Mononuclear cell (primary cell): ENCODE results near the gene RAB11FIP4. TPM values are rescaled to one million over a fixed set of nuclear protein-coding genes. Genes with fewer than 3 reads are reported as not detected.
"Not testable (repeated sequence)": the region's sequence is repeated elsewhere in the genome, so short reads cannot be mapped to it uniquely, and the experiment has no call there.

ENCODE experiments used
- H3K27me3 ChIP-seq: 2 replicates; pipeline ENCODE4 v1.6.0; 2011; ENCODE audit warnings: low read length, control low read depth; ENCODE audit not compliant: insufficient read depth
- H3K4me1 ChIP-seq: 2 replicates; pipeline ENCODE4 v1.5.1; 2011; ENCODE audit warnings: mild to moderate bottlenecking, low read length, control low read depth; ENCODE audit not compliant: insufficient read depth
- H3K4me3 ChIP-seq: 2 replicates; pipeline ENCODE4 v1.5.1; 2011; ENCODE audit warnings: mild to moderate bottlenecking, low read length, moderate library complexity
- H3K9me3 ChIP-seq: 2 replicates; pipeline ENCODE4 v1.5.1; 2011; ENCODE audit warnings: low read depth, mild to moderate bottlenecking, control low read depth, low read length
- total RNA-seq: library from RNA; depleted of rRNA; stranded (reverse); fragments of >200 nt; gene quantifications from one replicate; pipeline ENCODE4 v1.2.3, GENCODE V29; 2012

RAB11FIP4 gene
- total RNA-seq, 1 donor, result 48.0 TPM

DNA sequence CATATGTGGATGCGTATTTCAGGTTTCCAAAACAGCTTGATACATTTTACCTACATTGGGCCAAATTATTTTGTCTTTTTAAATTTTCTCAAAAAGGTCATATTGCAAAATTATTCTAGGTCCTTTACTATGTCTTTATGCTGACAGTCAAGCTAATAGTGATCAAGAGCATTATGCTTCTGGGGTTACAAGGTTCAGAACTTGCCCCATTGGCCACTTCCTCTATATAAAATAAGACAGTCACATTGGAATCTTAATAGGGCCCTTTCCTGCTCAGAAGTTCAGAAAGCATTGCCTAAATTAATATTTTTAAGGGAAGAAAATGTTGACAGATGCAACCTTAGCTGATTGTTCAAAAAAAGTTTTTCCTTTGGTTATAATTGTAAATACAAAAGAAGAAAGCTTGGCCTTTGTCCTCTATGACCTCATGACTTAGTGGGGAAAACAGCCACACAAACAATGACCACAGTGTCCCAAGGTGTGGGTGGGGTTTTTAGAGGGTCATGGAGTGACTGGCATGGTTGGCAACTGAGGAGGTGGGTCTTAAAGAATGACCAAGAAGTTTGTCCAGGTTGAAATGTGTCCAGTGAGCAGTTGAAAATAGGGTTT is 11.8 kb upstream of the RAB11FIP4 start:
- Histone ChIP-seq H3K9me3 (no peaks in the 10 kb centered on the region), H3K4me1 (no peaks in the 10 kb centered on the region), H3K4me3 (no peak overlapping the region), H3K27me3 (no peaks in the 10 kb centered on the region)

DNA sequence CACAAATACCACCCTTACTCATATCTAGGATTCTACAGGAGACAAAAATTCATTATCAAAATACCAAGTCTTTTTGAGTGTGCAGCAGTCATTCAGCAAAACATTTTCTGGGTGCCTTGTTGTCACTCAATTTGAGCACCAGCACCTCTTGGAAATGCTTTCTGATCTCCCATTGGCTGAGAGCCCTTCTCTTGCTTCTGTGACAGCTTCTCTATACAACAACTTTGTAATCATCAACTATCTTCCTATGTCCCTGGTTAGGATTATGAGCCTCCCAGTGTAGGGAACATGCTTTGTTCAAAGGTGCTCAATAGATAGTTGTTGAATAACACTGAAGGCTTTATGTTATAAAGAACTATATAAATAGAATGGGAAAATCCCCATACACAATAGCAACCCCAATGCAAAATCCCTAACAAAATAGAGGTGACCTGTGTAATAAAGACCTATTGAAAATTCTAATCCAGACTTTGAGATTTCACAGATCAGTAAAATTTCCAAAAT is 10.3 kb upstream of the RAB11FIP4 start:
- Histone ChIP-seq H3K9me3 (no peaks in the 10 kb centered on the region), H3K4me3 (no peak overlapping the region), H3K27me3 (no peaks in the 10 kb centered on the region), H3K4me1 (no peaks in the 10 kb centered on the region)

DNA sequence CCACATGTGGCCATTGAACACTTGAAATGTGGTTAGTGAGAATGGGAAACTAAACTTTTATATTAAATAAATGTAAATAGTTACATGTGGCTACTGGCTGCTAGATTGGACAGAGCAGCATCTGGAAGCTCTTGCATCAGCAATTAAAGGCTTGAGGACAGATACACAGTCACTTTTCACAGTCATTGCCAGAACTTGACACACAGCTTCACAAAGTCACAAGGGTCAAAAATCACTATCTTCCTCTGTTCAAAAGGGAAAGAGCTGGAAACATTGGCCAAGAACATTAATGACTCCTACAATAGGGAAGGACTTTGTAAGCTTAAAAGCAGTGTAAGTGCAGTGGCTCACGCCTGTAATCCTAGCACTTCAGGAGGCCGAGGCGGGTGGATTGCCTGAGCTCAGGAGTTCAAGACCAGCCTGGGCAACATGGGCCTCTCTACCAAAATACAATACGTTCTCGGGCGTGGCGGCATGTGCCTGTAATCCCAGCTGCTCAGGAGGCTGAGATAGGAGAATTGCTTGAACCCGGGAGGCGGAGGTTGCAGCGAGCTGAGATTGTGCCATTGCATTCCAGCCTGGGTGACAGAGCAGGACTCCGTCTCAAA is 8.7 kb upstream of the RAB11FIP4 start:
- not testable (repeated sequence) for H3K27me3 ChIP-seq, H3K9me3 ChIP-seq, H3K4me3 ChIP-seq, H3K4me1 ChIP-seq

DNA sequence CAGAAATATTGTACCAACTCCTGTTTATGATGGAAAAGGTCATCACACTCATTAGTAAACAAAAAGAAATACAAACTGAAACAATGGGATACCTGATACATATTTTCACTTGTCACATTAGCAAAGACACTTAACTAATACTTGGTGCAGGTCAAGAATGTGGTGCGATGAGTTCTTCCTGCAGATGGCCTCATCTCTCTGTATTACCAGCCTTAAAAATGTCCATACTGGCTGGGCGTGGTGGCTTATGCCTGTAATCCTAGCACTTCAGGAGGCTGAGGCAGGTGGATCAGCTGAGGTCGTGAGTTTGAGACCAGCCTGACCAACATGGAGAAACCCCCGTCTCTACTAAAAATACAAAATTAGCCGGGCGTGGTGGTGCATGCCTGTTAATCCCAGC is 8.0 kb upstream of the RAB11FIP4 start:
- not testable (repeated sequence) for H3K9me3 ChIP-seq

DNA sequence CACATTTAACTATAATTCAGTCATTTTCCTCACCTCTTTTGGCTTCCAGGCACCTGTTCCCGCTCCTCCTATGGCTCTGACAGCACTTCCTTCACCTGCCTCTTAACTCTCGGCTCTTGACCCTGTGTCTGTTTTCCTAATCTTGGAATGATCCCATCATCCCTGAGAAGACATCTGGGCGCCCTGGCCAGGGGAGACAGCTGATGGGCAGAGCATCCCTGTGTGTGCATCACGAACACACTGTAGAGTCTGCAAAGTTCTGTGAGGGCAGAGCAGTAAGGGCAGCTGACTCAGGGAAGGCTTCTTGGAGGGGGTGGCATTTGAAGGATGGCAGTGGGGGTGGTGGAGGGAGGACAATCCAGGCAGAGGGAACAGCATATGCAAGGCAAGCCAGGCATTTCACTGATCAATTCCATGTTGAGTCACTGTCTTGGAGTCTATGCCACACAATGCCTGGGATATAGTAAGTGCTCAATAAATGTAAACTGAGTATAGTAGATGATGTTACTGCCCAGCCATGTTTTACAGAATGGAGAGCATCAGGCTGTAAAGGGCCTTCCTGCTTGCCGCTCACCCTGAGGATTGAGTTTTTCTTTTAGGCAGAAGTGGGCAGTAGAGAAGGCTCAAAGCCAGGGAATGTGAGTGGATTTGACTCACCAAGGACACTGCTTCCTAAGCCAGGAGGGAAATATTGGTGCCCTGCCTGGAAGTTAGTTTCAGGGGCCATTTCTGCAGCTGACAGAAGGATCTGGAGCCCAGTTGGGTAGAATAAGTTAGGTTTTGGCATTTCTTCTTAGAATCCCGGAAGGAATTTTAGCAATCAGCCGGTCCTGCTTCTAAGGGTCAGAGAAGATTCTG is 5.8 kb upstream of the RAB11FIP4 start:
- Histone ChIP-seq H3K27me3 (peaks cover 14% of the 10 kb centered on the region), H3K4me3 (no peak overlapping the region), H3K4me1 (no peaks in the 10 kb centered on the region), H3K9me3 (no peaks in the 10 kb centered on the region)

More for the DNA sequence above, 8.0 kb upstream of the RAB11FIP4 start:
- H3K4me3 ChIP-seq, H3K4me1 ChIP-seq, H3K27me3 ChIP-seq: not testable (repeated sequence)

DNA sequence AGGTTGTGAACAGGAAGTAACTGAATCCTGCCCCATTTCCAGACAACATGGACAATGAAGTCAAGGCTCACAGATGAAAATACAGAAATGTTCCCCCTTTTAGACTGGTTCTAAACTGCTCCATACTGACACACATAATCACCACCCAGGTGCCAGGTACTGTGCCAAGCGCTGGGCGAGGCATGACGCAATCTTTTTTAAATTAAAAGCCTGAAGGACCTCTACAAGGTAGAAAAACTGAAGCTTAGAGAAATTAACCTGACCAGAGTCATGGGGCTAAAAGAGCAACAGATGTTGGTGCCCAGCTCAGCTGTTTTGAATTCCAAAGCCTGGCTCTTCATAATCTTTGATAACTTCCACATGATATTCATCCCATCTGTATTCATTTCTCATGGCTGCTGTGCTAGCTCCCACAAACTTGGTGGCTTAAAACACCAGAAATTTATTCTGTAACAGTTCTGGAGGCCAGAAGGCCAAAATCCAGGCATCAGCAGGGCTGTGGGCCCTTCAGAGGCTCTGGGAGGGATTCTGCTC is 4.9 kb upstream of the RAB11FIP4 start:
- H3K27me3 ChIP-seq, result peaks cover 19% of the 10 kb centered on the region
- peaks cover 4% of the 10 kb centered on the region for H3K4me1 ChIP-seq
- H3K9me3 ChIP-seq, result no peaks in the 10 kb centered on the region
- H3K4me3 ChIP-seq, result no peak overlapping the region

DNA sequence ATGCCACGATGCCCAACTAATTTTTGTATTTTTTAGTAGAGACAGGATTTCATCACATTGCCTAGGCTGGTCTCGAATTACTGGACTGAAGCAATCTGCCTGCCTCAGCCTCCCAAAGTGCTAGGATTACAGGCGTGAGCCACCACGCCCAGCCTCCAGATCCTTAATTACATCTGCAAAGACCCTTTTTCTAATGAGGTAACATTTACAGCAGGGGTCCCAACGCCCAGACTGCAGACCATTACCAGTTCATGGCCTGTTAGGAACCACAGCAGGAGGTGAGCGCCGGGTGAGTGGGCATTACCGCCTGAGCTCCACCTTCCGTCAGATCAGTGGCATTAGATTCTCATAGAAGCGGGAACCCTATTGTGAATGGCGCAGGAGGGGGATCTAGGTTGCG is 4.0 kb upstream of the RAB11FIP4 start:
- H3K27me3 ChIP-seq, result peaks cover 24% of the 10 kb centered on the region
- no peak overlapping the region for H3K4me3 ChIP-seq
- peaks cover 9% of the 10 kb centered on the region for H3K4me1 ChIP-seq
- H3K9me3 ChIP-seq, result no peaks in the 10 kb centered on the region

DNA sequence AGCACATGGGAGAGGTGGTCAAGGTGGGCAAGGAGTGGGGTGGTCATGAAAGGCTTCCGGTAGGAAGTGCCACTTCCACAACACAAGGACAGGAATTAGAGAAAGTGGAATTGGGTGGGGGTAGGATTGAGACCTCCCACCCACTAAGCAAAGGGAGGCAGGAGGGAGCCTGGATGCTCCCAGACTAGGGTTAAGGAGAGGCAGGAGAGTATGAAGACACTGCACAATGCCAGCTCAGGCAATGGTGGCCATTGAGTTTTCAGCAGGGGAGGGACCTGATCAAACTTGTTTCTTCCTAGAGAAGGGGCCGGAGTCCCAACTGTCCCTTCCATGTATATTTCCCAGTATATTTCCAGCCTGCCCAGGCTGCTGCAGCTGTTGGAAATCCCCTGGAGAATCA is 3.1 kb upstream of the RAB11FIP4 start:
- H3K27me3 ChIP-seq, result peaks cover 33% of the 10 kb centered on the region
- no peaks in the 10 kb centered on the region for H3K9me3 ChIP-seq
- H3K4me1 ChIP-seq, result peaks cover 9% of the 10 kb centered on the region
- no peak overlapping the region for H3K4me3 ChIP-seq

DNA sequence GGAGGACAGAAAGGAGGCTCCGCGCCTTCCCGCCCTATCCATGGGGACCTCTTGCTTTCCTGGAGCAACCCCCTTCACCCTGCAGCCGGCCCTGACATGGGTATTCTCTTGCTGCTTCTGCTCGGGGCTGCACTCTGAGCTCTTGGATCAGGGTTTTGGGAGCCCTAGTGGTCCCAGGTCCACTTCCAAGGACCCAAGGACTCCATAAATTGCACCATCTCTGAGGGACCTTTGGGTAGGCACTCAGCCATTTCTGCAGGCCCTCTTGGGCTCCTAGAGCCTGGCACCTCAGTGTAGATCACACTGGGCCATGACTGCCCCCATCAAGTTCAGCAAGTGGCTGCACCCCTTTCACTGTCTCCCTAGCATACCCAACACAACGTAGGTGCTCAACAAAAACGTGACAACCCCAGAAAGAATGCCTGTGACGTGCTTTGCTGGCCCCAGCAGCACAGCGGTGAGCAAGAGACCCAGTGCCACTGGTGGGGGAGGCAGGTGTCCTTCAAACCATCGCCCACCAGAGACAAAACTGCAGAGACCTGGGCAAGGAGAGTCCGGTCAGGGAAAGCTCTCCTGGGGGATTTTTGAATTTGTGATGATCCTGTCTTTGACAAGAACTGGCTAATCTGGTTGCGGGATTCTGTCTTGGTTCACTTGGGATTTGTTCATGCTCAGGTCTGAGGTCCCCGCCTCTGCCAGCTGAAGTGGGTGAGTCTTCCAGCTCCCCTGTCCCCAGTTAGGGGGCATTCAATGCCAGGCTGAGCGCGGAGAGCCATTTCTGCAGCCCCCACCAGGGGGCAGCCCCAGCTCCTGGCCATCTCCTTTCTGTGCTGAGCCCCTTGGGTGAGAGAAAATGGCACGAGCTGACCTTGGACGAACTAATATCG is 2.5 kb upstream of the RAB11FIP4 start:
- Histone ChIP-seq H3K9me3 (no peaks in the 10 kb centered on the region), H3K4me3 (no peak overlapping the region), H3K27me3 (peaks cover 39% of the 10 kb centered on the region), H3K4me1 (peaks cover 9% of the 10 kb centered on the region)

DNA sequence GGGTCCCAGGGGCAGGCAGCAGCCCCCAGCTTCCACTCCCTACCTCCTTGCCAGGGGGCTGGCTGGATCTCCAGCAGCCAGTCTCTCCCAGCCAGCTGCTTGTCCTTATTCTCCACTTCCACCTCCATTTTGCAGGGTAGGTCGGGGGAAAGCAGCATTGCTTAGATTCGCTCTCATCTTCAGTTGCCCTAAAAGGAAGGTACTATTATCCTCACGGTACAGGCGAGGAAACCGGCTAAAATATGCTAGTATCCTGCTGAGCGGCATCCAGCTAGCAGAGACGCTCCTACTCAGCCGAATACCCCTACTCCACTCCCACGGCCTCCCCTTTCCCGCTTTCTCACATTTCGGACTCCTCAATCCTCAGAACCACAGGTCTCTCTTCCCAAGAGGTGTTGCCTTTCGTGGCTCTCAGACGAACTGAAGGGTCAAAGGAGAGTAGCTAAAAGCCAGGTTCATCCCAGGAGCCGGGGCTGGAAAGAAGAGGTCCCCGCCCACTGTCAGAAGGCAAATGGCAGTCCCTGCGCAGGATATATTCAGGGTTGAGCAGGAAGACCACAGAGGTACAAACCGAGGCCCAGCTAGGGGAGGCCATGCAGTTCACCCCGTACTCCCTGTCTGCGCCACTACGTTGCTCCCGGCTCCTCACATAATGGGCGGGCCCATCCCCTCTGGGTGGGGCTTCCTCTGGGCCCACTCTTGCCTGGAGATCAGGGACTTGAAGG is 1.7 kb upstream of the RAB11FIP4 start:
- H3K27me3 ChIP-seq, result peaks cover 44% of the 10 kb centered on the region
- no peak overlapping the region for H3K4me3 ChIP-seq

DNA sequence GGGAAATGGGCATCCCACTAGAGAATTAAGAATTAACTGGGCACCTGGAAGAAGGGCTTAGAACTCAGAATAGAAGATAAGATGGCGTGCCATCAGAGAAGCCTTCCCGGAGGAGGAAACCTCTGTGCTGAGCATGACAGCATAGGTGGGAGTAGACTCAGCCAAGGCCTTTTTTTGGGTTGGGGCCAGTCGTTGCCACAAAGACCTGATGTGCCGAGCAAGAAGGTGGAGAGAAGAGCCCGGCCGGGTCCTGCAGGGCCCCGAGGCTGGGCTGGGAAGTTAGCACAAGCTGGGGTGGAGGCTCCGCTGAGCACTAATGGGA is 1.1 kb upstream of the RAB11FIP4 start:
- Histone ChIP-seq H3K9me3 (no peaks in the 10 kb centered on the region), H3K4me3 (no peak overlapping the region), H3K27me3 (peaks cover 49% of the 10 kb centered on the region), H3K4me1 (peaks cover 9% of the 10 kb centered on the region)

More for the DNA sequence above, 1.7 kb upstream of the RAB11FIP4 start:
- peaks cover 9% of the 10 kb centered on the region for H3K4me1 ChIP-seq
- H3K9me3 ChIP-seq, result no peaks in the 10 kb centered on the region

DNA sequence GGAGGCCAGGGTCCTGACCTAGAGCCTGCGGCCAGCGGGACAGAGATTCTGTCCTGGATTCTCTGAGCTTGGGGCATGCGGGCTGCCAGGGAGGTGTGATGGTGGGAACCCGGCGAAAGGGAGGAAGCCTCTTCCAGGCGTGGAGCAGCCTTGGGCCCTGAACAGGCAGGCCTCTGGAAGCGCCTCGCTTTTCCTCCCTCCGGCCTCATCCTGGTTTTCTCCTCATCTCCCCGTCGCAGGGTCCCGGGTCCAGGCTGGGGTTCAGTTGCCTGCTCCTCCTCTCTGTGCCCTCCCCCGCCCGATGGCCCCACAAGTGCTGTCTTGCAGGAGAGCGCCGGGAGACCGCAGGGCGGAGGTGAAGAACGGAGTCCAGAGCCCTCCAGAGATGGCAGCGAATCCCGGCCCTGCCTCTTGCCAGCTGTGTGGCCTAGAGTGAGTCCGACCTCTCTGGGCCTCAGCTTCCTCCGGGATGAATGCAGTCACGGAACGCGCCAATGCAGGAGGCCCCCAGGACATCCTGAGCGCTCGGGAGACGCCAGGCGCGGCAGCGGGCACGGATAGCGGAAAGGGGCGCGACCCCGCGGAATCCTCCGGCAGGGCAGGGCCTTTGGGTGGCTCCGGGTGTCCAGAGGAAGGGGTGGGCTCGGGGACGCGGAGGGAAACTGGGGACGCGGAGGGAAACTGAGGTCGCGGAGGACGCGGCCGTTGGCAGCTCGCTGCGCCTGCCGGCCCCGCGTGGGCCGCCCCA is 553 bp upstream of the RAB11FIP4 start:
- no peaks in the 10 kb centered on the region for H3K9me3 ChIP-seq
- H3K4me3 ChIP-seq, result no peak overlapping the region
- H3K27me3 ChIP-seq, result peaks cover 52% of the 10 kb centered on the region
- peaks cover 9% of the 10 kb centered on the region for H3K4me1 ChIP-seq

DNA sequence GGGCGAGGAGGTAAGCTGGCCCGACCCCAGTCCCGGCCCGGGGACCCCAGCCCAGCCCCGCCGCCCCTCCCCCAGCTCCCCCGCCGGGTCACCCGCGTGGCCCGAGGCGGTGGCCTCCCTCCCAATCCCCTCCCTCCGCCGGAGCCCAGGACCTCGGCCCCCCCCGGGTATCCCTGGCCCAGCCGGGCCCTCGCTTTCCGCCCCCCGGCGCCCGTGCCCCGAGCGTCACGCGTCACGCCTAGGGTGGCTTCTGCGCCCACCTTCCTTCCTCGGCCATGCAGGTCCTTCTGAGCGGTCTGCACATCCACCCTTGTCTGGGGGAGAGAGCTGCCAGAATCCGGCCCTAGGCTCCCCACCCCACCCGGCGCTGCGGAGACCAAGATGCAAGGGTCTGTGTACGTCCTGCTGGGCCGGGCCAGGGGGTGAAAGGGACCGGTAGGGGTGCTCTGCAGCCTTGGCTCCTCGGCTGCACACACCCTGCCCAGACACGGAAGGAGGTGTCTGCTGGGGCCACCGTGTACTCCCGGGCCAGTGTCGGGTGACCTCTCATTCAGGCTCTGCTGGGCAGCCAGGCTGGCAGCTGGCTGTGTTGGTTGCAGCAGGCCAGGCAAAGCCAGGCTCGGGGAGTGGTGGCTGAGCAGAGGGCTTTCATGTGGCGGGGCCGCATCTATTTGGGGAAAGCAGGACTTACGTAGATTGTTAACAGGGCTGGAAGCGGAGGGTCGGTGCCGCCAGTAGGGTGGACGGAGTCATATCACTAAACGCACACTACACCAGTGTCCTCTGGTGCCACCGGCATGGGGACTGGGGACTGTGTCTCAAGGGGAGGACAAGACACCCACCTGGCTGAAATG is 754 bp downstream of the RAB11FIP4 start:
- no peak overlapping the region for H3K4me3 ChIP-seq

More for the DNA sequence above, 754 bp downstream of the RAB11FIP4 start:
- Histone ChIP-seq H3K4me1 (peaks cover 9% of the 10 kb centered on the region), H3K9me3 (no peaks in the 10 kb centered on the region), H3K27me3 (peaks cover 52% of the 10 kb centered on the region)
